Parathyroid adenoma (tissue), 2 donors: ENCODE measurements around the gene CCND3.

Source experiments
- H2AFZ ChIP-seq: fragments of 300-600 bp; sonication (generic); one replicate; pipeline ENCODE4 v1.7.0; 2017; ENCODE audit warnings: antibody characterized with exemption, mild to moderate bottlenecking
- H3K27ac ChIP-seq: fragments of 300-600 bp; sonication (generic); one replicate; pipeline ENCODE4 v1.7.0; 2017
- H3K27me3 ChIP-seq: fragments of 300-600 bp; sonication (generic); one replicate; pipeline ENCODE4 v1.7.0; 2017; ENCODE audit warnings: low read length; ENCODE audit not compliant: control insufficient read depth, insufficient read depth
- H3K36me3 ChIP-seq: fragments of 300-600 bp; sonication (generic); one replicate; pipeline ENCODE4 v1.7.0; 2017; ENCODE audit warnings: low read length; ENCODE audit not compliant: control insufficient read depth, insufficient read depth
- H3K4me1 ChIP-seq: fragments of 300-600 bp; sonication (generic); one replicate; pipeline ENCODE4 v1.7.0; 2017; ENCODE audit warnings: control low read depth
- H3K4me2 ChIP-seq: fragments of 300-600 bp; sonication (generic); one replicate; pipeline ENCODE4 v1.7.0; 2017; ENCODE audit warnings: low read length
- H3K4me3 ChIP-seq: fragments of 300-600 bp; sonication (generic); one replicate; pipeline ENCODE4 v1.7.0; 2017; ENCODE audit warnings: low read depth, low read length
- H3K79me2 ChIP-seq: fragments of 300-600 bp; sonication (generic); one replicate; pipeline ENCODE4 v1.7.0; 2017; ENCODE audit warnings: control low read depth
- H3K9ac ChIP-seq: fragments of 300-600 bp; sonication (generic); one replicate; pipeline ENCODE4 v1.7.0; 2017; ENCODE audit warnings: mild to moderate bottlenecking
- H3K9me3 ChIP-seq: fragments of 300-600 bp; sonication (generic); one replicate; pipeline ENCODE4 v1.7.0; 2017; ENCODE audit warnings: low read length; ENCODE audit not compliant: control insufficient read depth
- CTCF ChIP-seq: fragments of 300-600 bp; sonication (generic); IDR thresholded peaks from one replicate; pipeline ENCODE4 v1.7.0; 2017; ENCODE audit warnings: antibody characterized with exemption, mild to moderate bottlenecking
- donor health status: primary hyperparathyroidism.

CCND3 gene

GRCh38 chr6:41938590-41939175 is 2.9 kb downstream of the CCND3 start:
- no peaks in the 10 kb centered on the region for H3K9me3 ChIP-seq
- no peak overlapping the region for H3K27ac ChIP-seq
- TF ChIP-seq CTCF, result no peak
- H3K4me1 ChIP-seq, result peaks cover 5% of the 10 kb centered on the region
- no peaks in the 10 kb centered on the region for H3K27me3 ChIP-seq
- no peak overlapping the region for H2AFZ ChIP-seq
- H3K9ac ChIP-seq, result no peak overlapping the region
- no peaks in the 10 kb centered on the region for H3K79me2 ChIP-seq
- no peak overlapping the region for H3K4me2 ChIP-seq
- H3K36me3 ChIP-seq, result no peaks in the 10 kb centered on the region
- H3K4me3 ChIP-seq, result no peak overlapping the region

DNA sequence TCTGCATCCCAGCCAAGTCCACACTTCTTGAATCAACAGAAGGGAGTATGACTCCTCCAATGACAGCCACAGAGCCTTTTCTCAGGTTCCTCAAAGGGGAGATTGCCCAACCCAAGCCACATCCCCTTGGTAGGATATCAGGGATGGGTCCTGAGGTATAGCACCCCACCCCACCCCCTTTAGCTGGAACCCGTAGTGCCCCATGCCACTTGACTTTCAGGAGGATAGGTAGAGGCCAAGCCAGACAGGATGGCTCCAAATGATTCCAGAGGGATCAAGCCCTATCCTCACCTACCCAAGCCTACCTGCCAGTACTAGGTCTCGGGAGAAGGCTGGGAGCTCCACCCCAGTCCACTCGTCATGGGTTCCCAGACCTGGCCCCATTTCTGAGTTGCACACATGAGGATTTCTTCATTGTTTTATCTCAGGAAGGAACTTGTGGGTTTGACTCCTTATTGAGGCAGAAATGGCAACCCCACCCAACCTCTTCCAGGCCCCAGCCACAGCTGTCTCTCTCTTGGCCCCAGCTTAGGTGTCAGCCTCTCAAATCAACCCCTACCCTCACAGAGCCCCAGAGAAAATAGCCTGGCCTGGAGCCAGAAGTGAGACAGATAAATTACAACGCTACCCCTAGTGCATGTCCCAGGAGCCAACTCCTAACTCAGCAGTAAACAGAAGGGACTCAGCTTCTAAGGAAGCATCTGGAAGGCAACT is 3.6 kb downstream of the CCND3 start:
- Histone ChIP-seq H3K9me3 (no peaks in the 10 kb centered on the region), H3K27ac (no peak overlapping the region), H3K4me1 (peaks cover 5% of the 10 kb centered on the region), H3K9ac (no peak overlapping the region), H2AFZ (no peak overlapping the region), H3K79me2 (no peaks in the 10 kb centered on the region), H3K4me3 (no peak overlapping the region), H3K27me3 (no peaks in the 10 kb centered on the region), H3K4me2 (no peak overlapping the region), H3K36me3 (no peaks in the 10 kb centered on the region)
- TF ChIP-seq CTCF, result no peak

- Histone ChIP-seq H3K9ac (no peak overlapping the region), H3K79me2 (no peaks in the 10 kb centered on the region), H2AFZ (no peak overlapping the region), H3K4me3 (no peak overlapping the region), H3K36me3 (no peaks in the 10 kb centered on the region), H3K9me3 (no peaks in the 10 kb centered on the region), H3K27me3 (no peaks in the 10 kb centered on the region), H3K4me2 (no peak overlapping the region), H3K27ac (no peak overlapping the region), H3K4me1 (peaks cover 5% of the 10 kb centered on the region)
- no peak for TF ChIP-seq CTCF
These were observed 4.1 kb downstream of the CCND3 start for GRCh38 chr6:41937472-41937860.

DNA sequence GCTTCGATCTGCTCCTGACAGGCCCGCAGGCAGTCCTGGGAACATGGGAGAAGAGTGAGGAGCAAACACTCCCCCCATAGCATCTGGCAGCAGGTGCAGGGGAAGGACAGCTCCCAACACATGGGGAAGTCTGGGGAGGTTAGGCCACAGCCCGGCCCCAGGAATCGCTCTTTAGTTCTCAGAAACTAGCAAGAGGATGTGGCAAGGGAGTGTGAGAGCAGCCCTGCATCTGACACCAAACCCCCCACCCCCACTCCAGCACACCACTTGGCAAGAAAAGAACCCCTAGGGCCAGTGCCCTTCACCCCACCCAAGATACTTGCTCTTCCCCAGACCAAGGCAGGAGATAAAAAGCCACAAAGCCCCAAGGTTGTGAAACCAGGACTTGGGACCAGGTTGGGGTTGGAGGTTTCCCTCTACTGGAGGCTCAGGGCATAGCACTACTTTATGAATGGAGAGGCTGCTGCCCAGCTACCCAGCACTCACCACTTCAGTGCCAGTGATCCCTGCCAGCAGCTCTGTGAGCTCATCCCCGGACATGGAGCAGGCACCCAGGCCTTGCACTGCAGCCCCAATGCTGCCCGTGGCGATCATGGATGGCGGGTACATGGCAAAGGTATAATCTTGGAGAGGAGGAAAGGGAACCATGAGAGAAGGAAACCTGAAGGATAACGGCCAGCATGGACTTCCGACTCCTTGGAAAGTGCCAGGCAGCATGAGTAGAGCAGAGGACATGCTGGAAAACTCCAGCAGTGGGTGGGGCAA is 5.4 kb downstream of the CCND3 start:
- H2AFZ ChIP-seq, result no peak overlapping the region
- TF ChIP-seq CTCF, result peak; percentile 88
- no peaks in the 10 kb centered on the region for H3K36me3 ChIP-seq
- H3K4me2 ChIP-seq, result no peak overlapping the region
- no peaks in the 10 kb centered on the region for H3K27me3 ChIP-seq
- peak overlapping the region; percentile 7 for H3K27ac ChIP-seq
- H3K79me2 ChIP-seq, result no peaks in the 10 kb centered on the region
- H3K9ac ChIP-seq, result no peak overlapping the region
- H3K4me3 ChIP-seq, result no peak overlapping the region
- H3K9me3 ChIP-seq, result no peaks in the 10 kb centered on the region
- H3K4me1 ChIP-seq, result peaks cover 5% of the 10 kb centered on the region
